Uterus (tissue), 2 donors: ENCODE results near the gene LRRC52.

Experiments
- CTCF ChIP-seq, 4 experiments: fragments of 200-600 bp in 2 of 4; fragments of 450-650 bp in 2 of 4; sonication (generic) in 2 of 4; IDR thresholded peaks; one replicate each; pipeline ENCODE4 v1.5.1; 2016 to 2019; ENCODE audit warnings: antibody characterized with exemption in 4 of 4, mild to moderate bottlenecking in 2 of 4, moderate library complexity in 1 of 4
- POLR2A ChIP-seq, 2 donors: fragments of 450-650 bp; IDR thresholded peaks; one replicate each; pipeline ENCODE4 v1.6.1; 2016; ENCODE audit warnings: antibody characterized with exemption in 2 of 2, mild to moderate bottlenecking in 1 of 2, moderate library complexity in 1 of 2

- TF ChIP-seq CTCF (IDR thresholded peaks at IDR 0.05) (no peak), POLR2A (IDR thresholded peaks at IDR 0.05) (no peak)
Measured at GRCh38 chr1:165533254-165533653, 10.5 kb upstream of the LRRC52 start.
